Activated T-helper 1 cell treated with anti-CD3 and anti-CD28 coated beads, Interleukin-2, amount 50 U/mL, for 16 hours (primary cell): ENCODE data around the gene KCNA10.
"Not testable (repeated sequence)": the region's sequence is repeated elsewhere in the genome, so short reads cannot be mapped to it uniquely, and the experiment has no call there.

ENCODE experiments used
- DNase-seq, 2 donors: peaks; one replicate each; pipeline ENCODE4 v3.0.0-alpha.2; 2020; ENCODE audit warnings: low read depth in 1 of 2, low spot score in 1 of 2

Gene KCNA10

GRCh38 chr1:110535985-110536384 lies 17.0 kb upstream of the KCNA10 start:
- DNase-seq, result no peak

GRCh38 chr1:110533230-110533629 lies 14.3 kb upstream of the KCNA10 start:
- no peak for DNase-seq

GRCh38 chr1:110529011-110529410 lies 10.0 kb upstream of the KCNA10 start:
- no peak for DNase-seq

GRCh38 chr1:110526201-110526780 lies 7.3 kb upstream of the KCNA10 start:
- DNase-seq, result no peak

GRCh38 chr1:110525249-110525595 lies 6.2 kb upstream of the KCNA10 start:
- DNase-seq, result no peak

GRCh38 chr1:110524311-110525248 lies 5.6 kb upstream of the KCNA10 start:
- DNase-seq, result peak in 1 of 2 donors; percentile 20

GRCh38 chr1:110523011-110523410 lies 4.0 kb upstream of the KCNA10 start:
- no peak for DNase-seq

GRCh38 chr1:110522560-110522959 lies 3.6 kb upstream of the KCNA10 start:
- DNase-seq, result no peak

- DNase-seq, result no peak
Observed at GRCh38 chr1:110520827-110521226, 1.9 kb upstream of the KCNA10 start.

- DNase-seq, result no peak
Observed at GRCh38 chr1:110515891-110516290, 3.1 kb downstream of the KCNA10 start.

GRCh38 chr1:110515041-110515440 lies 3.9 kb downstream of the KCNA10 start:
- no peak for DNase-seq

- no peak for DNase-seq
Observed at GRCh38 chr1:110513511-110513910, 5.5 kb downstream of the KCNA10 start.

- no peak for DNase-seq
Observed at GRCh38 chr1:110511436-110511835, 7.5 kb downstream of the KCNA10 start.

GRCh38 chr1:110510921-110511320 lies 8.1 kb downstream of the KCNA10 start:
- not testable (repeated sequence) for DNase-seq

GRCh38 chr1:110509655-110510054 lies 9.3 kb downstream of the KCNA10 start:
- no peak for DNase-seq

GRCh38 chr1:110508028-110508940 lies 10.7 kb downstream of the KCNA10 start:
- DNase-seq, result no peak

GRCh38 chr1:110506541-110506940 lies 12.4 kb downstream of the KCNA10 start:
- no peak for DNase-seq

GRCh38 chr1:110505596-110505995 lies 13.4 kb downstream of the KCNA10 start:
- no peak for DNase-seq

- DNase-seq, result no peak
Observed at GRCh38 chr1:110504226-110504625, 14.7 kb downstream of the KCNA10 start.

- no peak for DNase-seq
Observed at GRCh38 chr1:110503471-110503870, 15.5 kb downstream of the KCNA10 start.

- DNase-seq, result no peak
Observed at GRCh38 chr1:110502402-110503151, 16.4 kb downstream of the KCNA10 start.
